SKM-1 treated with dmso at 0.1 percent for 144 hours (cell line): ENCODE data around the gene MC1R.
"Not testable (repeated sequence)": the region's sequence is repeated elsewhere in the genome, so short reads cannot be mapped to it uniquely, and the experiment has no call there.

ENCODE experiments used
- DNase-seq: peaks from one replicate; lab custom pipeline; 2025; ENCODE audit not compliant: unreplicated experiment; lab: John Stamatoyannopoulos, UW

Gene MC1R

DNA sequence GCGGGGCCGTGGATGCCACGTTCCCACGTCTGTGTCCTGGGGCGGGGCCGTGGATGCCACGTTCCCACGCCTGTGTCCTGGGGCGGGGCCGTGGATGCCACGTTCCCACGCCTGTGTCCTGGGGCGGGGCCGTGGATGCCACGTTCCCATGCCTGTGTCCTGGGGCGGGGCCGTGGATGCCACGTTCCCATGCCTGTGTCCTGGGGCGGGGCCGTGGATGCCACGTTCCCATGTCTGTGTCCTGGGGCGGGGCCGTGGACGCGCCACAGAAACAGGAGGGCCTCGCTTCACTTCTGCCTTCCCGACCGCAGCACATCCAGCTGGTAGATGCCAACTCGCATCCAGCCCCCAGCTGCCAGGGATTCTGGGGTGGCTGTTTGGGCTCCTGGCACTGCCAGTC is 15.4 kb downstream of the MC1R start:
- not testable (repeated sequence) for DNase-seq

DNA sequence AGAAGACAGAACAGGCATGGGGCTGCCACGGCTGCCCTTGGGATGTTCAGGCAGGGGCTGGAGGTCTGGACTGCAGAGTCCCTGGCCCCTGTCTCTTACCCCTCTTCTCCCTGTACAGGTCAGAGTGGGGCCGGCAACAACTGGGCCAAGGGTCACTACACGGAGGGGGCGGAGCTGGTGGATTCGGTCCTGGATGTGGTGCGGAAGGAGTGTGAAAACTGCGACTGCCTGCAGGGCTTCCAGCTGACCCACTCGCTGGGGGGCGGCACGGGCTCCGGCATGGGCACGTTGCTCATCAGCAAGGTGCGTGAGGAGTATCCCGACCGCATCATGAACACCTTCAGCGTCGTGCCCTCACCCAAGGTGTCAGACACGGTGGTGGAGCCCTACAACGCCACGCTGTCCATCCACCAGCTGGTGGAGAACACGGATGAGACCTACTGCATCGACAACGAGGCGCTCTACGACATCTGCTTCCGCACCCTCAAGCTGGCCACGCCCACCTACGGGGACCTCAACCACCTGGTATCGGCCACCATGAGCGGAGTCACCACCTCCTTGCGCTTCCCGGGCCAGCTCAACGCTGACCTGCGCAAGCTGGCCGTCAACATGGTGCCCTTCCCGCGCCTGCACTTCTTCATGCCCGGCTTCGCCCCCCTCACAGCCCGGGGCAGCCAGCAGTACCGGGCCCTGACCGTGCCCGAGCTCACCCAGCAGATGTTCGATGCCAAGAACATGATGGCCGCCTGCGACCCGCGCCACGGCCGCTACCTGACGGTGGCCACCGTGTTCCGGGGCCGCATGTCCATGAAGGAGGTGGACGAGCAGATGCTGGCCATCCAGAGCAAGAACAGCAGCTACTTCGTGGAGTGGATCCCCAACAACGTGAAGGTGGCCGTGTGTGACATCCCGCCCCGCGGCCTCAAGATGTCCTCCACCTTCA is 16.2 kb downstream of the MC1R start:
- no peak for DNase-seq

DNA sequence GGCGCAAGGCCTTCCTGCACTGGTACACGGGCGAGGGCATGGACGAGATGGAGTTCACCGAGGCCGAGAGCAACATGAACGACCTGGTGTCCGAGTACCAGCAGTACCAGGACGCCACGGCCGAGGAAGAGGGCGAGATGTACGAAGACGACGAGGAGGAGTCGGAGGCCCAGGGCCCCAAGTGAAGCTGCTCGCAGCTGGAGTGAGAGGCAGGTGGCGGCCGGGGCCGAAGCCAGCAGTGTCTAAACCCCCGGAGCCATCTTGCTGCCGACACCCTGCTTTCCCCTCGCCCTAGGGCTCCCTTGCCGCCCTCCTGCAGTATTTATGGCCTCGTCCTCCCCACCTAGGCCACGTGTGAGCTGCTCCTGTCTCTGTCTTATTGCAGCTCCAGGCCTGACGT is 17.0 kb downstream of the MC1R start:
- not testable (repeated sequence) for DNase-seq

DNA sequence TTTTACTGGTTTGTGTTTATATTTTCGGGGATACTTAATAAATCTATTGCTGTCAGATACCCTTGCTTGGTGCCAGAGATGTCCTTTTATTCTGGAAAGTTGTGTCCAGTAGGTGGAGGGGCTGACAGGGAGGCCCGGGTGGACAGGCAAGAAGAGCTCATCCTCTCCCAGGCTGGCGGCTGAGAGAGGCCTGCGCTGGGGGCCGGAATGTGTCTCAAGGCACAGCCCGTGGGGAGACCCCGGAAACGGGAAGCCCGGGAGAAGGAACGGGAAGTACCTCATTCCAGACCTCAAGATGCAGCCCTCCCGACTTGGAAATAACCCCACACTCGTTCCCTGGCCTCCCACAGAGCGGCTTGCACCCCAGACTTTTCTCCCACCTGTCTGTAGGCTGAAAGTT is 17.4 kb downstream of the MC1R start:
- no peak for DNase-seq

DNA sequence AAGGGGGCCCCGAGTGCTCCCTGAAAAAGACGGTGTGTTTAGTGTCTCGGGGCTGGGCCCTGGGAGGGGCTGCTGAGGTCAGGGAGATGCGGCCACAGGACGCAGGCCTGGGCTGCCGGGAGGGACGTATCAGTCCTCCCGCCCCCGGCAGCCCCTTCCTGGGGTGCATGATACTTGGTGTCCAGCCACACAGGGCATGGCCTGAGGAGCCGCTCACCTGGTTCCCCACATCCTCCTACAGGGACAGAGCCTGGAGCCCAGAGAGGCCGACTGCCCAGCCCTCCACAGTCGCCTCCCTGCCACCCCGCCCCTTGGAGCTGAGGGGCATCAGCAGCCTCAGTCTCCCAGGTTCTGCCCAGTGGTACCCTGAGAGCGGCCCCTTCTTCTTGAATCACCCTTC is 17.8 kb downstream of the MC1R start:
- no peak for DNase-seq

DNA sequence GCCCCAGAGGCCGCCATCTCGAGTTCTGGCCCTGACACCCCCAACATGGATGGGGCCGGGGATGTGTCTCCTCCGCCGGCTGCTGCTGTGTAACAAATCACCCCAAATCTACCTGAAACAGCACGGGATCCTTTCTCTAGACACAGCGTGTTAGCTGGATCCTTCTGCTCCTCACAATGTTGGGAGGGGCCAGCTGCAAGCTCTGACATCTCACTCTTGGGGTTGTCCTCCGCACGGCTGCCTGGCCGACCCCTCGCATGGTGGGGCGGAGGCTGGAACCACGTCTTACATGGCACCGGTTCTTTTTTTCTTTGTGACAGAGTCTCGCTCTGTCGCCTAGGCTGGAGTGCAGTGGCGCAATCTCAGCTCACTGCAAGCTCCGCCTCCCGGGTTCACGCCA is 18.3 kb downstream of the MC1R start:
- no peak for DNase-seq

DNA sequence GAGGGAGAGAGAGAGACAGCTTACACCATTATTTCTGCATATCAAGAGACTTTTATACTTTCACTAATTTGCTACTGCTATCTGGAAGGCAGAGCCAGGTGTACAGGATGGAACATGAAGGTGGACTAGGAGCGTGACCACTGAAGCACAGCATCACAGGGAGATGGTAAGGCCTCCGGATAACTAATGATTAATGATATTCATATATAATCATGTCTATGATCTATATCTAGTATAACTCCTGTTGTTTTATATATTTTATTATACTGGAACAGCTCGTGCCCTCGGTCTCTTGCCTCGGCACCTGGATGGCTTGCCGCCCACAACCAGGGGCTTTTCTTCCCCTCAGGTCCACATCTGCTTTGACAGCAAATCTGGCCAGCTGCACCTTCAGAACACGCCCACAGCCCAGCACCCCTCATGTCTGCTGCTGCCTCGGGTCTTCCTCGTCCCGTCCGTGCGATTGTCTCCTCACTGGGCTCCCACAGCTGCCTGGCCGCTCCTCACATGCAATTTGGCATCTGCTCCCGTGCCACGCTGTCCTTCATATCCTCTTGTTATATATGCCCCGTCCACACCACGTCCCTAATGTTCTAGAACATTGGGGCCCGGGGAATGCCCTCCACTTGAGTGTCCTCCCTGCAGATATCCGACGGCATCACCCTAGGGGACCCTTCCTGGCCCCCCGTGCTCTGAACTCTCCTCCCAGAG is 19.7 kb downstream of the MC1R start:
- no peak for DNase-seq

DNA sequence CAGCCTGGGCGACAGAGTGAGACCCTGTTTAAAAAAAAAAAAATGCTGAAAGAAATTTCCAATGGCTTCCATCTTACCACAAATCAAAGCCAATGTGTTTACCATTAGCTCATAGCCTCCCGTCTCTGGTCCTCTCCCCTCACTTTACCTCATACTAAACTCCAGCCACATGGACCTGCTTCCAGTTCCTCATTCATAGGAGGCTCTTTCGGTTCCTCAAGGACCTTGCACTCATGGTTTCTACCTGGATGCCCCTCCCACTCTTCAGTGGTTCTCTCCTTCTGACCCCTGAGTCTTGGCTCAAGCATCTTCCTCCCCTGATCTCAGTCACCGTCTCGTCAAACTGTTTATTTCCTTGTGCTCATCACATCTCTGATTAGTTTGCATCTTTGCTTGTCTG is 26.1 kb downstream of the MC1R start:
- DNase-seq = no peak

DNA sequence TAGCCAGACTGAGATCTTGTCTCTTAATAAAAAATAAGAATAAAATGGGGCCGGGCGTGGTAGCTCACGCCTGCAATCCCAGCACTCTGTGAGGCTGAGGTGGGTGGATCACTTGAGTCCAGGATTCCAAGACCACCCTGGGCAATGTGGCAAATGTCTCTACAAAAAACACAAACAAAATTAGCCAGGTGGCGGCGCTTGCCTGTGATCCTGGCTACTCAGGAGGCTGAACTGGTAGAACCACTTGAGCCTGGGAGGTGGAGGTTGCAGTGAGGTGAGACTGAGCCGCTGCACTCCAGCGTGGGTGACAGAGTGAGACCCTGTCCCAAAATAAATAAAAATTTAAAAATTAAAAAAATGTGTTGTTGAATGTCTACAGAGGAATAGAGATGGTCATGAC is 27.0 kb downstream of the MC1R start:
- no peak for DNase-seq

DNA sequence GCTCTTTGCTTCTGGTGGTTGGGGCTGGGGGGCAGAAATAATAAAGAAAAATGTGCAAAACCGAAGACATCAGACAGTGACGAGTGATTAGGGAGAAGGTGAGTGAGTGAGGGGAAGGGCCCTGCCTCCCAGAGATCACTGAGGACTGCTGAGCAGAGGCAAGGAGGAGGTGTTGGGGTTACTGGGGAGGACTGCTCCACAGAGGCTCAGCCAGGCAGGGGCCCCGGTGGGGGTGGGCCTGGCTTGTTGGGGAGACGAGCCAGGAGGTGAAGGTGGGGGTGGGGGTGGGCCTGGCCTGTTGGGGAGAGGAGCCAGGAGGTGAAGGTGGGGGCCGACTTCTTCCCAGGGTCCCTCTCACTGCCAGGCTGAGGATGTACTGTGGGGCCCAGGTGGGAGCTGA is 27.9 kb downstream of the MC1R start:
- DNase-seq = no peak

DNA sequence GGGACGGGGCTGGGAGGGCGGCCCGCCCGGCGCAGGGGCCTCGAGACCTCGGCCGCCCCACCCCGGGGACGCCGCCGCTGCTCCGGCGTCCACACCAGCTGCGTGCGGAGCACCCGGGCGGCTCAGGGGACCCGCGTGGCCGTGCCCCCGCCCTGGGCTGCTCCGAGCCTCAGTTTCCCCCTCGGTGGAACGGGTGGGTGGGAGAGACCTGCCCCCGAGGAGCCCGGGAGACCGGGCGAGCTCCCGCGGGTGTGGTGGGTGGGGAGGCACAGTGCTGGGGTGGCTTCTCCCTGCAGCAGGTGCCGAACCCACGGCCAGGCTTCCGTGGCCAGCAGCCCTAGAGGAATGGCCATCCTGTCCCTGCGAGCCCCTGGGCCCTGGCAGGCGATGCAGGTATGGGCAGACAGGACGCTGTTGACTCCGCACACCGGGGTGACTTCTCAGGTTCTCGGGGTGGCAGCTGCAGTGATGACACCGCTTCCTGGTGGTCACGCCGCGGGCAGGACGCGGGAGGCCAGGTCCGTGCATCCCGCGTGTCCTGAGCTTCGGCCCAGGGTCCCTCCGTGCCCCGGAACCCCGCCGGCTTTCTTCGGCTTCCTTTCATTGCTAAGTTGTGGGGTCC is 30.6 kb downstream of the MC1R start:
- no peak for DNase-seq

DNA sequence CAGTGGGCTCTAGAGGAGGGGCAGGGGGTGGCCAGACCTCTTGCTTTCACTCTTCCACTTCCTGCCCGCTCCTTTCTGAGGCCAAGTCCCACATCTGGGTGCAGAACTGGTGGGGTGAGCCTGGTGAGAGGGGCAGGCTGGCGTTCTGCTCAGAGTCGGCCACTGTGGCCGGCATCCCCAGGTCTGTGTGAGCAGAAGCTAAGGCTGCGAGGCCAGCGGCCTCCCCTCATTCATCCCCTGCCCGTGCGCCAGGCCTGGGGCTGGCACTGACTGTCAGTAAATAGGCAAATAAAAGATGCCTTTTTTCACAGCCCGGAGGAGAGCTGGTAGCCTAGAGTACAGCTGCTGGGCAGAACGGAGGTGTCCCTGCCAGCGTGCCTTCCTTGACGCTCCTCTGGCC is 31.1 kb downstream of the MC1R start:
- no peak for DNase-seq

DNA sequence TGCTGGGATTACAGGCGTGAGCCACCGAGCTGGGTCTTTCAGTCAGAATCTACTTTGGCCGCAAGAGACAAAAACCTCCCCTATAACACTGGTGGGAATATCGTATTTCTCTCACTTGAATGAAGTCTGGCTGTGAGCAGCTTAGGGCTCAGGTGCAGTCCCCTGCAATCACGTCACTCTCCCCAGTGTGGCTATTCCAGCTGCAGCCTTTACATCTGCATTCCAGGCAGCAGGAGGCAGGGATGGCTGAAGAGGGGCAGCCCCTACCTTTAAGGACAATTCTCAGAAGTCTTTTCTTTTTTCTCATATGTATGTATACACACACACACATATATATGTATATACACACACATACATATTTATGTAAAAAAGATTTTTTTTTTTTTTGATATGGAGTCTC is 32.8 kb downstream of the MC1R start:
- no peak for DNase-seq

DNA sequence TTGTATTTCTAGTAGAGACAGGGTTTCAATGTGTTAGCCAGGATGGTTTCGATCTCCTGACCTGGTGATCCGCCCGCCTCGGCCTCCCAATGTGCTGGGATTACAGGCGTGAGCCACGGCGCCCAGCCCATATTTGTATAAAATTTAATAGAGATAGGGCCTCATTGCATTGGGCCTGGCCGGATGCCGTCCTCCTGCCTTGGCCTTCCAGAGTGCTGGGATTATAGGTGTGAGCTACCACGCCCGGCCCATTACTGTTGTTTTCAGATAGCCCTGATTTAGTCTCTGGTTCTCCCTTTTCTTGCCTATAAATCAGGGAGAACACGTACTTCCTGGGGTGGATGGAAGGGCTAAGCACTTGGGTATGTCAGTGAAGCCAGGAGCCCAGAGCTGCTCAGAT is 33.4 kb downstream of the MC1R start:
- no peak for DNase-seq

DNA sequence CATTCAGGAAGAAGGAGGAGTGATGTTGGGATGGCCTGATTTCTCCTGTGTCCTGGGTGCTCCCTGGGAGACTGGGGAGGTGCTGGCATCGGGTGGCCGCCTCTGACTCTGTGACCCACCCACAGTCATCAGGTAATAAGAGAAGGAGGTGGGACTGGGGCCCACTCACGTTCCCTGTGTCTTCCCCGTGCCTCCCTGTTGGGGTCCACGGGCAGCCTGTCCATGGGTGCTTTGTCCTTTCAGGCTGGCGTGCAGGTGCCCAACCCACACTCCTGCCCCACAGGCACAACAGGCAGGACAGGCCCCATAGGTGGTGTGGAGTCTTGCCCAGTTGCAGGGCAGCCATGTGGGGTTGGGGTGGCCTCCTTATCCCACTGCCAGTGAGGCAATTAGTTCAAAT is 33.9 kb downstream of the MC1R start:
- no peak for DNase-seq

DNA sequence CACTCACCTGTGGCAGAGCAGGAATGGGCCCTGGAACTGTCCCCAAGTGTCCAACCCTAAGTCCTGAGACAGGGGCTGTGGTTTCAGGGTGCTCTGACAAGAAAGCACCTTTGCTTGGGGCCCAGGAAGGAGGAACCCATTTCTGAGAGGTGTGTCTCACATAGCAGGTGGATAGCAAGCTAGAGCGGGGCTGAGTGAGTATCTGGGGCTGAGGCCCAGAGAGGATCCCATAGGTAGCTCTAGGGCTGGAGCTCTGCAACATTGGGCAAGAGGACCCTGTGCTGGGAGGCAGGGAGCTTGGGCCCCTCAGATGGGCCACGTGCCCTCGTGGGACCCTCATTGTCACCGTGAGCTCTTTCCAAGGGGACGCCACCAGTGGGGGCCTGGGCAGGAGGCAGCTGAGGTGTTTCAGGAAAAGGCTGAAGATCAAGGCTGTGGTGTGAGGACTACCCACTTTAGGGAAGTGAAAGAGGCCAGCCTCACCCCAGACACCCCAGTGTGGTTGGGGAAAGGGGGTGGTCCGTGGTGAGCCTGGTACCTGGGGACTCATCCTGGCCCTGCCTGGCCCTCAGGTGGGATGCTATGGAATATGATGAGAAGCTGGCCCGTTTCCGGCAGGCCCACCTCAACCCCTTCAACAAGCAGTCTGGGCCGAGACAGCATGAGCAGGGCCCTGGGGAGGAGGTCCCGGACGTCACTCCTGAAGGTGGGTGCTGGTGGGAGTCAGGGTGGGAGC is 35.2 kb downstream of the MC1R start:
- no peak for DNase-seq

DNA sequence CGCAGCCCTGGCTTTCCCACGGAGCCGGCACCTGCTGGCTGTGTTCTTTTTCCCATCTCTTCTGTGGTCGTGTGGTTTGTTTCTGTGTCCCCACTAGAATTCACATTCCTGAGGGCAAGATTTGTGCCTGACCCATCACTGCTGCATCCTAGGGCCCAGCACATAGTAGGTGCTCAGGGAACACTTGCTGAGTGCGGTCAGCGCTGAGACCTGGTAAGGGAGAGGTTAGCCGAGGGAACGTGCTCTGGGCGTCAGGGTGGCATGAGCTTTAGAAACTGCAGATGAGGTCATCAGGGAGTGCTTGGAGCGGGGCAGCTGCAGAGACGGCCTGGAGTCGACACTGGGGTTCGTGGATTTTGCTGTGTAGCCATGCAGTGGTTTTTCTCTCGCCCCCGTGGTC is 35.8 kb downstream of the MC1R start:
- no peak for DNase-seq

DNA sequence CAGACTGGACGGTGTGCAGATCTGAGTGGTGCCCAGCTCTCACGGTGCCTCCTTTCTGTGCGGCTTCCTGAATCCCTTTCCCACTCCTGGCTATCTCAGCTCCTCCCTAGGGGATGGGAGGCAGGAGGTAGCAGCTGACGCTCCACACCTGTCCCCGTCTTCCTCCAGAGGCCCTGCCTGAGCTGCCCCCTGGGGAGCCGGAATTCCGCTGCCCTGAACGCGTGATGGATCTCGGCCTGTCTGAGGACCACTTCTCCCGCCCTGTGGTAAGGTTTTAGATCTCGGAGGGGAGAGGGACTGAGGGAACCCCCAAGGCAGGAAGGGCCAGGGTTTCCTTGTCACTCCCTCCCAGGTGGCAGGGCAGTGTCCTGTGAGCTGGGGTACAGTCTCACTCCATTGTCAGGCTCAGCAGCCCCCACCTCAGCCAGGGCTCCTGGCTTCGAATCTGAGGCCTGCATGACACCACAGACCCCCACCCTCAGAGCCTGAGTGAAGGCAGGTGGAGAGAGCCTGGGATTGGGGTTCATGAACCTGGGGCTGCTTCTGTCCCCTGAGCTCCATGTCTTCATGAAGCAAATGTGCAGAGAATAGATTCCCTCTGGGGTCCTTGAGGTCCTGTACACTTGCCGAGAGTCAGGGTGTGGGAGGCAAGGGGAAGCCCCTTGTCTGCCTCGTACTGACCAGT is 36.5 kb downstream of the MC1R start:
- no peak for DNase-seq

DNA sequence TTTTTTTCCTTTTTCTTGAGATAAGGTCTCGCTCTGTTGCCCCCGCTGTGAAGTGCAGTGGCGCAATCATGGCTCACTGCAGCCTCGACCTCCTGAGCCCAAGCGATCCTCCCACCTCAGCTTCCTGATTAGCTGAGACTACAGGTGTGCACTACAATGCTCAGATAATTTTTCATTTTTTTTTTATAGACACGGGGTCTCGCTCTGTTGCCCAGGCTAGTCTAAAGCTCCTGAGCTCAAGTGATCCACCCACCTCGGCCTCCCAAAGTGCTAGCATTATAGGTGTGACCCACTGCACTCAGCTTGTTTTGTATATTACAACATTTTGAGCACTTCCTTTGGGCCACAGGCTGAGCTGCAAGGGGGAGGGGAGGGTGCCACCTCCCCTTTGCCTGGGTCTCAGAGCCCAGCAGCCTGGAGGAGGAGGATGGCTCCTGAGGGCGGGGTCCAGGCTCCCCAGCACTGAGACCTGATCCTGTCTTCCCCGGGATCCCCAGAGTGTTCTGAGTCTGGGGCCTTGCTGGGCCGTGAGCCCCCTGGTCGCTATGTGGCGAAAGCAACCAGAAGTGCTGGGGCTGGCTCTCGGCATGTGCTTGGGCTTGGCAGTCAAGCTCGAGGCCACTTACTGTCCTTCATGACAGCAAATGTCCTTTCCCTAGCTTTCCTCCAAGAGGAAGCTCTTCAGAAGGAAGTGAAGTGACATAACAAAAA is 38.0 kb downstream of the MC1R start:
- DNase-seq = peak; percentile 81

DNA sequence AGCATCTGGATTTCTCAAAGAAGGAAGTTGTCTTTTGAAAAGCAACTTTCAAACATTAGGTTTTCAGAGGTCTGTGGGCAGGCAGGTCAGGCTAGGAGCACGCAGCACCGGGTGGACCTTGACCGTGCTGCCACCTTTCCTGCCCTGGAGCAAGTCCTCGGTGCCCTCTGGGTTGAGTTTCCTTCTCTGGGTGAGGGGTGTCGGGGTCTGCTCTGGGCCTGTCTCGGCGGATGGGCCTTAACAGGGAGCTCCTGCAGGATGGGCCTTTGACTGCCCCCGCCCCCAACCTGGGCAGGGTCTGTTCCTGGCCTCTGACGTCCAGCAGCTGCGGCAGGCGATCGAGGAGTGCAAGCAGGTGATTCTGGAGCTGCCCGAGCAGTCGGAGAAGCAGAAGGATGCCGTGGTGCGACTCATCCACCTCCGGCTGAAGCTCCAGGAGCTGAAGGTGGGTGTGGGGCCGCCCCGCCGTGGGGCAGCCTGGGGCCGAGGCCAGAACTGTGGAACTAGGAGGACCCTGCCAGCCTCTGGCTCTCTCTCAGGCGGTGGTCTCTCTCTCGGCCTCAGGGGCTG is 38.6 kb downstream of the MC1R start:
- no peak for DNase-seq
